VCaP (cell line): ENCODE measurements around the gene SKA1.

Experiments
- H3K27ac ChIP-seq: fragments of 450-650 bp; 2 replicates; pipeline ENCODE4 v1.5.1; 2017
- CTCF ChIP-seq: fragments of 450-650 bp; conservative IDR thresholded peaks from 2 replicates; pipeline ENCODE4 v1.5.1; 2017; ENCODE audit warnings: mild to moderate bottlenecking, moderate library complexity

SKA1 gene

GRCh38 chr18:50374753-50375391 is at the start of gene SKA1:
SKA1 (plus strand) TSS chr18:50375046; CDS start chr18:50375831, 785 bp downstream.
- TF ChIP-seq CTCF = no peak
- peak within 1 kb of the TSS; percentile 95 for H3K27ac ChIP-seq

- no peak for TF ChIP-seq CTCF
- no peak overlapping the region for H3K27ac ChIP-seq
Measured at GRCh38 chr18:50327983-50328382, 46.9 kb upstream of the SKA1 start.

GRCh38 chr18:50330176-50330575 is 44.7 kb upstream of the SKA1 start:
- H3K27ac ChIP-seq = no peak overlapping the region
- no peak for TF ChIP-seq CTCF

GRCh38 chr18:50331691-50332090 is 43.2 kb upstream of the SKA1 start:
- TF ChIP-seq CTCF = no peak
- H3K27ac ChIP-seq = no peak overlapping the region

GRCh38 chr18:50334546-50335152 is 40.2 kb upstream of the SKA1 start:
- H3K27ac ChIP-seq = no peak overlapping the region
- no peak for TF ChIP-seq CTCF

GRCh38 chr18:50338122-50338521 is 36.7 kb upstream of the SKA1 start:
- no peak for TF ChIP-seq CTCF
- no peak overlapping the region for H3K27ac ChIP-seq

GRCh38 chr18:50338715-50339114 is 36.1 kb upstream of the SKA1 start:
- no peak overlapping the region for H3K27ac ChIP-seq
- TF ChIP-seq CTCF = no peak
